Measurements from ENCODE around the gene CD226.
A peak's percentile ranks its signal among the peaks of the same experiment; 100 is the strongest.
"Not testable (repeated sequence)": the region's sequence is repeated elsewhere in the genome, so short reads cannot be mapped to it uniquely, and the experiment has no call there.

CD226 gene

GRCh38 chr18:69908838-69909237 lies 38.8 kb downstream of the CD226 start:
- no peak for DNase-seq (ENCODE audit: low spot score)

GRCh38 chr18:69906765-69907164 lies 40.9 kb downstream of the CD226 start:
- DNase-seq (ENCODE audit: low spot score) = no peak

GRCh38 chr18:69900941-69901340 lies 46.7 kb downstream of the CD226 start:
- DNase-seq (ENCODE audit: low spot score) = no peak

- not testable (repeated sequence) for DNase-seq (ENCODE audit: low spot score)
Observed at GRCh38 chr18:69899154-69899923, 48.3 kb downstream of the CD226 start.

GRCh38 chr18:69898241-69898861 lies 49.3 kb downstream of the CD226 start:
- no peak for DNase-seq (ENCODE audit: low spot score)

- no peak for DNase-seq (ENCODE audit: low spot score)
Observed at GRCh38 chr18:69897397-69898108, 50.1 kb downstream of the CD226 start.

- no peak for DNase-seq (ENCODE audit: low spot score)
Observed at GRCh38 chr18:69895066-69896047, 52.3 kb downstream of the CD226 start.

- no peak for DNase-seq (ENCODE audit: low spot score)
Observed at GRCh38 chr18:69894467-69894866, 53.2 kb downstream of the CD226 start.

GRCh38 chr18:69890558-69890957 lies 57.1 kb downstream of the CD226 start:
- DNase-seq (ENCODE audit: low spot score) = no peak

- no peak for DNase-seq (ENCODE audit: low spot score)
Observed at GRCh38 chr18:69889009-69889408, 58.7 kb downstream of the CD226 start.

GRCh38 chr18:69887256-69887655 lies 60.4 kb downstream of the CD226 start:
- DNase-seq (ENCODE audit: low spot score) = no peak

GRCh38 chr18:69885841-69886531 lies 61.7 kb downstream of the CD226 start:
- DNase-seq (ENCODE audit: low spot score) = no peak

- no peak for DNase-seq (ENCODE audit: low spot score)
Observed at GRCh38 chr18:69885355-69885754, 62.3 kb downstream of the CD226 start.

GRCh38 chr18:69883781-69884180 lies 63.9 kb downstream of the CD226 start:
- no peak for DNase-seq (ENCODE audit: low spot score)

GRCh38 chr18:69882965-69883668 lies 64.6 kb downstream of the CD226 start:
- DNase-seq (ENCODE audit: low spot score) = no peak

- DNase-seq (ENCODE audit: low spot score) = no peak
Observed at GRCh38 chr18:69880083-69880482, 67.6 kb downstream of the CD226 start.

GRCh38 chr18:69879051-69879450 lies 68.6 kb downstream of the CD226 start:
- DNase-seq (ENCODE audit: low spot score) = not testable (repeated sequence)

GRCh38 chr18:69878213-69878933 lies 69.3 kb downstream of the CD226 start:
- DNase-seq (ENCODE audit: low spot score) = no peak

GRCh38 chr18:69876490-69876889 lies 71.2 kb downstream of the CD226 start:
- DNase-seq (ENCODE audit: low spot score) = no peak

GRCh38 chr18:69874058-69874457 lies 73.6 kb downstream of the CD226 start:
- peak; percentile 44 for DNase-seq (ENCODE audit: low spot score)

Data from AG20443 (cell line).